HL-60/S4 treated with phorbol 12-myristate 13-acetate at 8.2 ng/mL for 4 days and 3 days (cell line): Measurements from ENCODE around the gene RANBP3.
"Not testable (repeated sequence)": the region's sequence is repeated elsewhere in the genome, so short reads cannot be mapped to it uniquely, and the experiment has no call there.

Experiments used
- in situ Hi-C: fragments of 300-500 bp; cut with MboI; formaldehyde crosslinking; loops from 2 replicates; pipeline ENCODE4 v1.15.0; 2022; ENCODE audit warnings: low sequenced_read_pairs

Gene RANBP3

GRCh38 chr19:5988517-5989387 lies 10.8 kb upstream of the RANBP3 start:
- in situ Hi-C loops: no loop called here

GRCh38 chr19:5987077-5987818 lies 9.3 kb upstream of the RANBP3 start:
- in situ Hi-C loops: no loop called here

DNA sequence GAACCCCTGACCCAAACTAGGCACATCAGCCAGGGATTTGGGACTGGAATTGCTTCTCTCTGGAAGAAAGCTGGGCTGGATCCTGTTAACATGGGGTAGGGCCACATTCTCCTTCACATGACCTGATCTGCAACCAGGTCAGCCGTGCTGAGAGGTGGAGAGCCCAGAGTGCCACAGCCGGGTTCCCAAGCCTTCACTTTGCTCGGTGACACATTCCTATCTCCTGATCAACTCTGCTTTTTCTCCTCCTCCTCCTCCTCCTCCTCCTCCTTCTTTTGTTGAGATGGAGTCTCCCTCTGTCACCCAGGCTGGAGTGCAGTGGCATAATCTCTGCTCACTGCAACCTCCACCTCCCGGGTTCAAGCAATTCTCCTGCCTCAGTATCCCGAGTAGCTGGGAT lies 7.9 kb upstream of the RANBP3 start:
- in situ Hi-C loops: not testable (repeated sequence)

GRCh38 chr19:5985098-5985783 lies 7.3 kb upstream of the RANBP3 start:
- in situ Hi-C loops: no loop called here

GRCh38 chr19:5984600-5984999 lies 6.7 kb upstream of the RANBP3 start:
- in situ Hi-C loops: no loop called here

DNA sequence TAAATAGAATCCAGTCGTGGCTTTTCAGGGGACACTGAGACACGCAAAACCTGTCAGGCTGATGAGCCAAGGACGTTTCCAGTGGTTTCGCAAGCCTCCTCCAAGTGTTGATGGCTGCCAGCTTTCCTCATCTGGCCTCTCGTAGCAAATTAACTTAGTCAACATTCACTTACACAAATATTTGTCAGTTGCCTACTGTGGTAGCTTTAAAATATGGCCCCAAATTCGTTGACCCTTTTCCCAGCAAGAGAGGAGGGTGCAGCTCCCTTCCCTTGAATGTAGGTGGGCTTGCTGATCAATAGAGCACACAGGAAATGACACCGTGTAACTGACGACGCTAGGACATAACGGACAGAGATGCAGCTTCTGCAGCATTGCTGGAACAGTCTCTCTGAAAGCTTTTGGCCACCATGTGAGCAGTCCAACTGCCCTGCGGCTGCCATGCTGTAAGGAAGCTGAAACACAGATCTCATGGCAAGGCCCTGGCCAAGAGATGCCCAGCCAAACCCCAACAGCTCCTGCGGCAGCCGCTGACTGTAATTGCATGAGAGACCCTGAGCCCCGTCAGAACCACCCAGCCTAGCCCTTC lies 5.5 kb upstream of the RANBP3 start:
- in situ Hi-C loops: no loop called here

GRCh38 chr19:5978606-5979552 lies 939 bp upstream of the RANBP3 start:
- in situ Hi-C loops: no loop called here

DNA sequence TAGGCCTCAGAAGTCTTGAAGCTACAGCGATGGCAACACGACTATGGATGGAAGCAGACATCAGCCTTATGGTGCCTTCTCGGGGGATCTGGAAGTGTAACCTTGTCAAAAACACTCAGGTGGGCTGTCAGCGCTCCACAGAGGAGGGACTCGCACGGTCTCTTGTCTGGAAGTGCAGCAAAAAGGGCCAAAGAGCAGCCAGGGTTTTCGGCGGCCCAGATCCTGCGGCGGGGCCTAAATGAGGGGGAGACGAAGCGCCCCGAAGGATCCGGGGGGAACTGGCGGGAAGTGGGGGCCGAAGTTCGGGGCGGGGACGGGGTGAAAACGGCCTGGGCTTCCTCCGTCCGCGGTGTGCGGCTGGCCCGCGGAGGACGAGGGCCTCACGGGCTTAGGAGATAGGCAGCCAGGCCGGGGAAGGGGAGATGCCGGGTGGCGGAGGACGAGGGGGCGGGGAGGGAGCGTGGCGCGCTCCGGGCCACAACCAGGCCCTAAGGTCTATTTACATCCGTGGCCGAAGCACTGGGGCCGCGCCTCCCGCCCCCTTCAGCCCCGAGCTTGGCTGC lies 637 bp downstream of the RANBP3 start:
- in situ Hi-C loops: no loop called here

DNA sequence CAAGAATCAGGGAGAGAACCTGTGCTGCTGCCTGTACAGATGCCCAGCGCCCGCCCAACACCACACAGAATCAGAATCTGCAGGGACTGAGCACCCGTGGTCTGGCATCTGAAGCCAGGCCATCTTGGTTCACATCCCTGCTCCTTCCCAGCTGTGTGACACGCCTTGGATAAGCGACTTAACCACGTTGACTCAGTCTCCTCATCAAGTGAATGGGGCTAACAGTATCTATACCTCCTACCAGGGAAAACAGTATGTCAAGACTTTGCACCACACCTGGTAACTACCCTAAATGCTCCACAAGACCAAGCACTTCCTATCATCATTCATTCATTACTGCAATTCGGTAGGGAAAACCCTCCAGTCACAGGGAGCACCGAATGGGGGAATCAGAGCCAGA lies 1.2 kb downstream of the RANBP3 start:
- in situ Hi-C loops: no loop called here

DNA sequence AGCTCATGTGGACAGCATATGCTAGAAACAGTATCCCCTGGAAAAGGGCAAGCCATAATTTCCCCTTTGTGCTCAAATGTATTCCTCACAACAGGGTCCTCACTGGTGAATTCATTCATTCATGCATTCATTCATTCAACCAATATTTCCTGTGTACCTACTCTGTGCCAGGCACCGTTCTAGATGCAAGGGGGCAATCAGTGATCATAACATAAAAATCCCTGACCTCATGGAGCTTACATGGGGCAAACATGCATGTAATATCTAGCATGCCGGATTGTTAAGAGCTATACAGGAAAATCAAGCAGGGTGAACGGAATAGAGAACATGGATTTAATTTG lies 2.6 kb downstream of the RANBP3 start:
- in situ Hi-C loops: no loop called here

GRCh38 chr19:5974721-5975387 lies 3.1 kb downstream of the RANBP3 start:
- in situ Hi-C loops: no loop called here

DNA sequence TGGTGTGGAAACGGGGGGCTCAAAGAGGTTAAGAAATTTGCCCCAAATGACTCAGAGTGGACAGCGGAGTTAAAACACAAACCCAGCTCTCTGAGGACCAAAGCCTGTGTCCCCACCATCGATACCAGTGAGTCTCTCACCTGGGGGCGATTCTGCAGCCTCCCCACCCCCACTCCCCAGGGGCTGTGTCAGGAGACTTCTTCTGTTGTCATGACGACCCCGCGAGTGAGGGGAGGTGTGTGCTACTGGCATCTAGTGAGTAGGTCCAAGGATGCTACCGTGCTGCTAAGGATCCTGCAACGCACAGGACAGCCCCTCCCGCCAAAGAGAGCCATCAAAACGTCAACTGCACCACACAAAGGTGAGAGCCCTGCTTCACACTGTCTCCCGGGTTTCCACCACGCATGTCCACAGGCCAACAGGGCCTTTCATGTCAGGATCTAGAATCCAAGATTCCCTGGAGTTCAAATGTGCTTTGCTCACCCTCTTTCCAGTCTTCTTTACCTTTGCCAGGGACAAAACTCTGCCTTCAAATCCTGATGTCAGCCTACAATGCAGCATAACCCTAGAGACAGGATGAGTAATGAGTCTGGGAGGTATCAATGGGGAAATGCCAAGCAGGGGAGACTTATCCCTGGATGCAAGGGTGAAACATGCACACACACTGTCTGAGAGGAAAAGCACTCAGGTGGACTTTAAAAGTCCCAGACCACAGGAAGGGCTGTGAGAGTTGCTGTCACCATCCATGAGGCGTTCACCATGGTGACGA lies 3.9 kb downstream of the RANBP3 start:
- in situ Hi-C loops: no loop called here

DNA sequence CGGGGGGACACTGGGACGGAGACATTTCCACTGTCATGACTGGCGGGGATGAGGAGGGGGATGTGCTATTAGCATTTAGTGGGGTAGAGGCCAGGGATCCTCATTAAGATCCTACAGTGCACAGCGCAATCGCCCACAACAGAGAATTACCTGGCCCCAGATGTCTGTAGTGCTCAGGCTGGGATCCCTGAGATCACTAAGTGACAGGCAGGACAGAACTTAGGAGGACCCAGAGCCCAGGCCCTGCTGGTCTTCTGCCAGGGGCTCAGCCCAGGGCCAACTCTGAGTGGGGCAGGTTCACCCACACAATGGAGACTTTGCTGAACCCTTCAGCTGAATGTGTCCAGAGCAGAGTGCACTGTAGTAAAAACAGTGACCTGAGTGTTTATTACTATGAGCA lies 4.6 kb downstream of the RANBP3 start:
- in situ Hi-C loops: no loop called here

DNA sequence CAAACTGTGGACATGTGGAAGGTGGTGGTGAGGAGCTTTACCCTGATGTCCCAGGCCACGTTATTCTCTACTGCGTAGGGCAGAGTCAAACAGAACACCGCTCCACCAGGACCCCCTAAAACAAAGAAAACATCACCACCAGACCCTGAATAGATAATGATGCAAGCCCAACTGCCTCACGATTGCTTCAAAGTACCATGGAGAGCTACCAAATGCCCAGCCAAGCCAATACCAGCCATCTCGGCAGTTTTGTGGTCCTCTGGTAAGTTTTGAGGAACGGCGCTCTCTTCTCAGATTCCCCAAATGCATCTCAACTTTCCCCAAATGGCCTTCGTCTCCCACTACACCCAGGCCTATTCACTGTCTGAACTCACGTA lies 5.6 kb downstream of the RANBP3 start:
- in situ Hi-C loops: no loop called here

DNA sequence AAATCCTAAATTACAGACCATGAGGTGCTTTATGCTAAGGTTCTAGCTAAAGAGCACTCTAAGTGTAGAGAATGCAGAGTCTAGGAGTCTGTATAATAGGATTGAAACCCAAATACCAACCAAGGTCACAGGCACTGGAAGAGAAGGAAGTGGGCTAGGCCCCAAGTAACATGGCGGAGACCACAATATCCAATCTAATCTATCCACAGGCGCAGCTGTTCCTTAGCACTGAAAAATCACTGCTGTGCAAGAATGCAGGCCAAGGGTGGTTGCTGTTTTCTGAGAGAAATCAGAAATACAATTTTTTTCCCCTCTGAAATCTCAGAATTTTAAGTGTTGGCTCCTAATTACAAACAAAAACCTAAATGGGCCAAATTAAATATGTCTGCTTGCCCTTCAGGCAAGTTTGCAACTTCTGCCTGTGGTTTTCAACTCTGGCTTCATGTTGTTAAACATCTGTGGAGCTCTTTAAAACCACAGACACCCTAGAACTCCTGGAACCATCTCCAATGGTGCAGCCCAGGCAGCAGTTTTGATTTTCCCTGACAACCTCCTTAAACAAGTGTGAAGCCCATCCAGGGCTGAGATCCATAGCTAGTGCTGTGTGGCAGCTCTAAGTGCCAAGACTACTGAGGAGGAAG lies 6.1 kb downstream of the RANBP3 start:
- in situ Hi-C loops: no loop called here

DNA sequence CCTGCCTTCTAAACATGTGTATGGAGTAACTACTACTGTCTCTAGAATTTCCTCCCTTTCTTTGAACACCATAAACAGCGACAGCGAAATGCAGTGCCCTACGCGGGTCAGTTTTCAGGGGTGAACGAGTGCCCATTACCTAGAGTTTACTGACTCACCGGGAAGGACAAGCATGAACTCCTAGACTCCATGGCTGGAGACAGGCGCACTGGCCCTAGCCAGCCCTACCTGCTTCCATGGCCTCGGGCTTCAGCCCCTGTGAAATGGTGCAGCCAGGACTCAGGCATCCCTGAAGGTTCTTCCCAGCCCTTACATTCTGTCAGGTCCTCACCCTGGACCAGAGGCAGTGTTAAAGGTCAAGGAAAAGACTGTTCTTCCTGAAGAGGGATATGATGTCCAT lies 8.5 kb downstream of the RANBP3 start:
- in situ Hi-C loops: no loop called here

DNA sequence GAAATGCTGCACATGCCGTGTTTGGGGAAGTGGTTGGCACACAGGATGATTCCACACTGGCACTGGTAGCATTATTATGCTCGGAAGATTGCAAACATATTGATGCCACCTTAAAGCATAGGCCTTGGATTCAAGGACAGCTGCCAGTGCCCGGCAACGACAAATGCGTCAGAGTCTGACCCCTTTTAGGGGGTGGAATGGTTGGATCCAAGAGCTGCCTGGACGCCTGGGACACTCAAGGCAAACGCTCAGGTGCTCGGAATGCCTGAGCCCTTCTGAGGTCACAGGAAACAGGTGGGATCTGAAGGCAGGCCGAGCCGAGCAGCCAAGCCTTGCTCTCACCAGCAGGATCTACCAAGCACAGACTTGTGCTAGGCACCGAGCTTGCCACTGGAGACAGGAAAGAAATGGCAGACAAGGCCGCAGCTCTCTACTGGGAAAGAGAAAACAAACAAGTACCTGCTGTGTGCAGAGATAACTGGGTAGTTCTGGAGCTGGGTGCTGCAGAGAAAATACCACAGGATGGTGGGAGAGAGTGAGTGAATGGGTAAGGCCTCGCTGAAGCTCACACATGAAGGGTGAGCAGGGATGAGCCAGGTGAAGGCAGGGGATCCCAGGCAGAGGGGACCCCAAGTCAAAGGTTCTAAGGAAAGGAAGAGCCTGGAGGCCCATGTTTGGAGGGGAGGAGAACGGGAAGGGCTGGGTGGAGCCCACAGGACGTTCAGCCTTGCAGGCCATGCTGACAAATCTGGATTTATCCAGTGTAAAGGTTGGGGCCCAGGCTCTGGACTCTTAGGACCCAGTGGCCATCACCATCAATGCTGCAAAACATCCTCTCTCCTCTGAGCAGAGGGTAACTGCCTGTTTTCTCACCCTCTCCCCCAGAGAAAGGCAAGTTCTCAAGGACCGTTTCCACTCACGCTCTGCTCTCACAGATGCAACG lies 9.2 kb downstream of the RANBP3 start:
- in situ Hi-C loops: no loop called here
